Measurements from ENCODE around the gene FBN1.

FBN1 gene

DNA sequence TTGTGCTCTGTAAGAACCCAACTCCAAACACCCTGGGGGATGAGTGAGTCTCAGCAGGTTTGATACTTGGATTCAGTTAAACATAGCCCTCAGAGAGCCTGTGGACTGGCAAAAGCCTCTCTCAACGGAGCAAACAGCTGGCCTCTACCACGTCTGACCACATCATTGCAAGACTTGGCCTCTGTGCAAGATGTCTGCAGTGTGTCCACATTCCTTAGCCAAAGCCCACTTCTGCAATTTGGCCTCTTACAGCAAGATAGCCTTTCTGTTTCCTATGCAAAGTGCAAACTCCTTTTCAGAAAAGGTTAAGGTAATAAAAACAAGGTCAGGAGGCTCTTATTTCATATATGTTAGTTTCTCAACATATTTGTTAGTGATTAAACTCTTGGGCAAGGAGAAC lies 27.9 kb downstream of the FBN1 start:
- DNase-seq, result peak; percentile 29

- DNase-seq, result no peak
Measured at GRCh38 chr15:48616216-48616615, 29.3 kb downstream of the FBN1 start.

DNA sequence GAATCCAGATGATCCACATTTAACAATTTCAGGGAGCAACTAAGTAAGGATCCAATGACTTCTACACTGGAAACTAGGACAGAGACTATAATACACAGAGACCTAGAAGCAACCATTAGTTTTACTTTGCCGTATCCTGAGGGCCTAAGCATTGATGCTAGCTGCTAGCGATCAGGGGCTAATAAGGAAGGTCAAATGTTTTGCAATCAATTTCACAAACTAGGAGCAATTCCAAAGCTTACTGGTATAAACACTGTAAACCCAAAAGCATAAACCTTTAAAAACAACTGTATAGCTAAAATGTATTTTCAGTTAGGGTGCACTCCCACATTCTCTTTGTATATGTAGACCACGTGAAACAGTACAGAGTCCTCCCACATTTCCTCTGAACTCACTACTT lies 31.5 kb downstream of the FBN1 start:
- DNase-seq, result no peak

GRCh38 chr15:48609486-48609885 lies 36.0 kb downstream of the FBN1 start:
- no peak for DNase-seq

- DNase-seq, result no peak
Measured at GRCh38 chr15:48607846-48608245, 37.7 kb downstream of the FBN1 start.

DNA sequence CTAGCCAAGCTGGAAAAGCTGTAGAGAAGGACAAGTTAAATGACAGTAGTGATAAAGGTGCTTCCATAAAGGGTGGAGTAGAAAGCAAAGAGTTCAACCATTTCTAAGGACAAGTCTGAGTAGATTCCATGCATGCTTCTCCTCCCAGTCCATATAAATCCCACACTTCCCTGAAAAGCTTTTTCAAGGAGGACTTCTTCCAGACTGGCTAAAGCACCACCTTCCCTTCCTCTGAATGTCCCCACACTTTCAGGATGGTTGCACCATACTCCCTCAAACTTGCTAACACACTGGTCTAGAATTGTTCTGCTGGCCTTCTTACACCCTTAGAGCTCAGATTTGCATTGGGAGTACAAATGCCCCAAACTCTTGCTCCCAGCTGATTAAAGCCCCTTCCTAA lies 40.9 kb downstream of the FBN1 start:
- no peak for DNase-seq

GRCh38 chr15:48603922-48604321 lies 41.6 kb downstream of the FBN1 start:
- no peak for DNase-seq

GRCh38 chr15:48603123-48603500 lies 42.4 kb downstream of the FBN1 start:
- DNase-seq, result no peak

DNA sequence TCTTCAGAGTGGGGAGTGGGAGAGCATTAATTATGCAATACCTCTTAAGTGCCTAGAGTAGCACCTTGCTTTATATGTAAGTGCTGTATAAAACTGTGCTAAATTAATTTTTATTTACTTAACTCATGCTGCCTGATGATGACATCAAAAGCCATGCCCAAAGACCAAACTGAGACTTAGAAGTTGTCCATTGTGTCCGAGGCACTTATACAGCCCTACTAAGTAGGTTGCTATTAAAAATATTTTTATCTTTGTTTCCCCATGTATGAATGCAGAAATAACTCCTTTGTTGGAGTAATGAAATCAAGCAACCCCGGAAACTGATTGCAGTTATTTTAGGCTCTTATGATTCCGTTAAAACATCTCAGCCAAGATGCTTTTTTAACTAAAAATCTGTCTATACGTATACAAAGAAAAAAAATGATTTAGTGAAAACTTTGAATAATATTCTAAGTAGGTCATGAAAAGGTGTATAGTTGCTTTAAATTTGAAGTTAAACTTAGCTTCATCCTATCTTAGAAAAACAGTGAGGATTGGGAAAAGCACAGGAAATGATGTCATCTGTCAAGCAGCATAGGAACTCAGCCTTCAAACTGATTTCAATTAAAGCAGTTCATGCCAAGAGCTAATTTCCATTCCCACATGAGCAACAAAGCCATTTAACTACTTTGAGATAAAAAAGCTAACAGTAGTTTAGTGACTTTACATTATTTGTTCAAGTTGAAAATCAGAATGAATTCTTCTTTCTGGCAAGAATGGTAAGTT lies 43.0 kb downstream of the FBN1 start:
- no peak for DNase-seq

- DNase-seq, result no peak
Measured at GRCh38 chr15:48601095-48601494, 44.4 kb downstream of the FBN1 start.

- DNase-seq, result no peak
Measured at GRCh38 chr15:48596841-48597240, 48.7 kb downstream of the FBN1 start.

GRCh38 chr15:48596415-48596814 lies 49.1 kb downstream of the FBN1 start:
- DNase-seq, result no peak

DNA sequence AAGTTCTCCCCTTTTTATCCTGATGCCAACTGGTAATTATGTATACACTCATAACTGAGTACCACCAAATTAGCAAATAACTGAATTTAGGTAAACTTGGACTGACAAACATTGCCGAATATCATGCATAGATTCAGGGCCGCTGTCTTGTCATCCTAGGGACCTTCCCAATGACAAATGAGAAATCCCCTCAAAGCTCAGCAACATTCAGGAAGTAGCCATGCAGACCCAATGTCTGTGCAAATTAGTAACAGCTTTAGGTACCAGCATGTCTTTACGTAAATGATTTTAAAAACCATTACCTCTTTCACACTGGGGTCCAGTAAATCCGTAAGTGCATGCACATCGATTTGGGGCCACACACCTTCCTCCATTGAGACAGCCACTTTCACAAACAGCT lies 49.5 kb downstream of the FBN1 start:
- DNase-seq, result no peak

GRCh38 chr15:48592933-48593332 lies 52.6 kb downstream of the FBN1 start:
- DNase-seq, result no peak

GRCh38 chr15:48592221-48592731 lies 53.2 kb downstream of the FBN1 start:
- DNase-seq, result no peak

- no peak for DNase-seq
Measured at GRCh38 chr15:48590723-48591122, 54.8 kb downstream of the FBN1 start.

DNA sequence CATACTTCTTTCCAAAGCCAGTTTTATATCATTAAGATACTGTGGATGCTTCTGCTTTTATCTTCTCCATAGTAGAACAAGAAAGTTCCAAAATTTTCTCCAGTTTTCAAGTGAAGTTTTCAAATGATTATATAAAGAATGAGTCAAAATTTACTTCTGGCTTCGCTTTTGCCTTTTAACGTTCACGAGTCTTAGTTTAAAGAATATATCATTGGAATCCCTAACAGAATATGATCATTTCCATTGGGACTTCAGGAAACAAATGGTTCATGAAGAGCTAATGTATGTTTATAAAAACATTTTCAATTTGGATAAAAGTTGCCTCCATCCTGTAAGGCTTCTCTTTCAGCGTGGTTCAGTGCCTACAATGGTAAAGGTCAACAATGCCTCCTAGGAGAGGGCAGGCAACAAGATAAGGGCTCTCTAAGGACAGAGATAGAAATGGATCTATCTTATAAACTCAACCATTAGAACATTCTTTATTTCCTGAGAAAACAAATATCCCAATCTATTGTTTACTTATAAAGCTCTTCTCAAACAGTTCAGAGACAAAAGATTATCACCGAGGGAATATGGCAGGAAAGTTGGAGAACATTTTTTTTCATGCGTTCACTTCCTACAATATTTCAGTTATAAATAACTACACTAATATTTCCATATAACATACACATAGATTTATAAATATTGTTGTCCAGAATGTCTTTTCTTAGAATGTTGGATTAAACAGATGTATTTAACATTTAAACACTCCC lies 60.5 kb downstream of the FBN1 start:
- no peak for DNase-seq

DNA sequence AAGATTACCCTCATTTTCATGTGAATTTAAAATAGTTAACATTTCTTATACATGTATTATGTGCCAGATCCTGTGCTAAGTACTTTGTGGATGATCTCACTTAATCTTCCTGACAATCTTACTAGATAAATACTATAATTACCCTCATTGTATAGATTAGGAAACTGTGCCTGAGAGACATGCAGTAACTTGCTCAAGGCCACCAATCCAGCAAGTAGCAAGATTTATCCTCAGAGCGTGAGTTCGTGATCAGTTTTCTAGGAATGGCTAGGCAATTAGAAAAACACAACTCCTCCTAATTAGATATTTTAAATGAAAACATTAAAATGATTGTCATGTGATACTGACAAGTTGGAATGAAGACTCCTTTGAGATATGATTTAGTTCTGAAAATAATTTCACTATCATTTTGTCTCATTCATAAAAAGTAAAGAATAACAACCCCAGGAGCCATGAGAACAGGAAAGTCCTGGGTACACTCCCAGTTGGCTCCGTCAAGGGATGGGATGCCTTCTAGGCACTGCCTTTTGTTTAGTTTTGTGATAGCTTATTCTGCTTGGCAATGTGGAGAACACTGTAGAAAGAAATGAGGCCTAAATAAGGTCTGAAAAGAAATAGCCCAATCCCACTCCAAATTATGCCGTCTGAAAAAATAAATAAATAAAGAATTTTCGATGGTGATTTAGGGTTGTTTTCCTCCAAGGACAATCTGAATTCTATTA lies 61.3 kb downstream of the FBN1 start:
- no peak for DNase-seq

GRCh38 chr15:48582452-48583247 lies 62.9 kb downstream of the FBN1 start:
- no peak for DNase-seq

DNA sequence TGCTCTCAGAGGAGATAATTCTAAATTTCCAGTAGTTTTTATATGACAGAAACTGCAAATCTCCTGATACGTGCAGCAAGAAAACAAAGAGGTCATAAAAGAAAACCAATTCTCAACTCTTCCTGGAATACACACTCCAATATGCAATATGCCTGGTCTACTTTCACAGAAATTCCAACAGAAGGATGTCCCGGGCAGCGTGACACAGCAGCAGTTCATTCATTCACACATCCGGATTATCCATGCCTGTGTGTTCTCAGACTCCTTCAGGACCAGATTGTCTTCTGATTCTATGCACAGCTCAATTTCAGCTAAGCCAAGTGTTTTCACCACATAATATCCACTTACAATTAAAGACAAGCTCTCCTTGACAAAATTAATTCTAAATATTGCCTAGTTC lies 64.3 kb downstream of the FBN1 start:
- DNase-seq, result no peak

DNA sequence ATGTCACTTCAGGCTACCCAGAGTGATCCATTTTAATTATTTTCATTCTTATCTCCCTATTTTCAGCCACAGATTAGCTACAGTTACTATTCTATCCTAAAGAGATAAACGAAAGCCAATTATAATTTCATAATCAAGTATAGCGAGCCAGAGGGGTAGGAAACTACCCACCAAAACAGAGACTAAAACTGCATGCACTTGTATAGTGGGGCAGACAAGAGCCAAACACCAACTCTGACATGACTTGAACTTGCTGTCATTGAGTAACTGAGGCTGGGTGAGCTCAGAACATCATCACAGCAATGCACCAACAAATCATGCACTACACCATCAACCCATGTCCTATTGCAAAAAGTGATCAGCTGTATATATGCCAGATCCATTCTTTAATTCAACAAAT lies 64.8 kb downstream of the FBN1 start:
- DNase-seq, result no peak

GRCh38 chr15:48579945-48580671 lies 65.4 kb downstream of the FBN1 start:
- DNase-seq, result no peak
